Neural progenitor cell (in vitro differentiated cells): ENCODE data around the gene IP6K2. TPM values are rescaled to one million over a fixed set of nuclear protein-coding genes. Genes with fewer than 3 reads are reported as not detected.
A peak's percentile ranks its signal among the peaks of the same experiment; 100 is the strongest.
"Not testable (repeated sequence)": the region's sequence is repeated elsewhere in the genome, so short reads cannot be mapped to it uniquely, and the experiment has no call there.

Experiments used
- DNase-seq: peaks from one replicate; pipeline ENCODE4 v3.0.0-alpha.2; 2016; ENCODE audit warnings: low spot score
- H2AFZ ChIP-seq: fragments of 200-600 bp; sonication (generic); replicated peaks from 2 replicates; pipeline ENCODE4 v1.6.1; 2016; ENCODE audit warnings: antibody characterized with exemption
- H3F3A ChIP-seq: fragments of 200-600 bp; sonication (generic); 2 replicates; pipeline ENCODE4 v1.6.1; 2016; ENCODE audit warnings: antibody characterized with exemption, low read depth
- H3K27ac ChIP-seq: fragments of 200-600 bp; sonication (generic); 2 replicates; pipeline ENCODE4 v1.5.1; 2016; ENCODE audit warnings: mild to moderate bottlenecking
- H3K27me3 ChIP-seq: fragments of 200-600 bp; sonication (generic); 2 replicates; pipeline ENCODE4 v1.6.1; 2016; ENCODE audit warnings: mild to moderate bottlenecking, moderate library complexity
- H3K36me3 ChIP-seq: fragments of 200-600 bp; sonication (generic); 2 replicates; pipeline ENCODE4 v1.5.1; 2016
- H3K4me1 ChIP-seq: fragments of 200-600 bp; sonication (generic); 2 replicates; pipeline ENCODE4 v1.6.1; 2016; ENCODE audit warnings: mixed run types
- H3K4me2 ChIP-seq: fragments of 200-600 bp; sonication (generic); 2 replicates; pipeline ENCODE4 v1.6.1; 2016
- H3K4me3 ChIP-seq: fragments of 200-600 bp; sonication (generic); 2 replicates; pipeline ENCODE4 v1.5.1; 2016
- H3K79me2 ChIP-seq: fragments of 200-600 bp; sonication (generic); 2 replicates; pipeline ENCODE4 v1.6.1; 2016; ENCODE audit warnings: low read depth
- H3K9ac ChIP-seq: fragments of 200-600 bp; sonication (generic); 2 replicates; pipeline ENCODE4 v1.6.1; 2016
- H3K9me3 ChIP-seq: fragments of 200-600 bp; sonication (generic); 2 replicates; pipeline ENCODE4 v1.5.1; 2016; ENCODE audit warnings: low read depth
- H4K20me1 ChIP-seq: fragments of 200-600 bp; sonication (generic); 2 replicates; pipeline ENCODE4 v1.6.1; 2016; ENCODE audit warnings: low read depth
- H3K27ac Mint-ChIP-seq: 3 replicates; pipeline ENCODE4 v1.8.0; 2021; ENCODE audit warnings: mixed read lengths
- H3K27me3 Mint-ChIP-seq: 2 replicates; pipeline ENCODE4 v1.8.0; 2022; ENCODE audit warnings: low read depth, mild to moderate bottlenecking, inconsistent platforms, moderate library complexity, mixed read lengths; ENCODE audit not compliant: insufficient read depth
- H3K36me3 Mint-ChIP-seq: 3 replicates; pipeline ENCODE4 v1.8.0; 2021; ENCODE audit warnings: mixed read lengths
- H3K4me1 Mint-ChIP-seq: 3 replicates; pipeline ENCODE4 v1.8.0; 2021; ENCODE audit warnings: mixed read lengths
- H3K4me3 Mint-ChIP-seq: 3 replicates; pipeline ENCODE4 v1.8.0; 2021; ENCODE audit warnings: mild to moderate bottlenecking, moderate library complexity, mixed read lengths
- H3K9me3 Mint-ChIP-seq: 3 replicates; pipeline ENCODE4 v1.8.0; 2020; ENCODE audit warnings: mixed read lengths
- EZH2 ChIP-seq: fragments of 200-600 bp; sonication (generic); IDR thresholded peaks from 2 replicates; pipeline ENCODE4 v1.6.1; 2017; ENCODE audit warnings: antibody characterized with exemption, mild to moderate bottlenecking, moderate library complexity
- EZH2phosphoT487 ChIP-seq: fragments of 200-600 bp; sonication (generic); IDR thresholded peaks from 2 replicates; pipeline ENCODE4 v1.6.1; 2017; ENCODE audit warnings: antibody characterized with exemption
- total RNA-seq: library from RNA; depleted of rRNA; stranded (reverse); fragments of >200 nt; gene quantifications from 2 replicates; pipeline ENCODE4 v1.2.3, GENCODE V29; 2015; ENCODE audit warnings: low replicate concordance
- TF ChIP-seq, protein P1 (sequence below): fragments of 200-600 bp; sonication (generic); IDR thresholded peaks from 2 replicates; pipeline ENCODE4 v1.5.1; 2017; ENCODE audit warnings: antibody characterized with exemption, mild to moderate bottlenecking

IP6K2 gene, protein sequence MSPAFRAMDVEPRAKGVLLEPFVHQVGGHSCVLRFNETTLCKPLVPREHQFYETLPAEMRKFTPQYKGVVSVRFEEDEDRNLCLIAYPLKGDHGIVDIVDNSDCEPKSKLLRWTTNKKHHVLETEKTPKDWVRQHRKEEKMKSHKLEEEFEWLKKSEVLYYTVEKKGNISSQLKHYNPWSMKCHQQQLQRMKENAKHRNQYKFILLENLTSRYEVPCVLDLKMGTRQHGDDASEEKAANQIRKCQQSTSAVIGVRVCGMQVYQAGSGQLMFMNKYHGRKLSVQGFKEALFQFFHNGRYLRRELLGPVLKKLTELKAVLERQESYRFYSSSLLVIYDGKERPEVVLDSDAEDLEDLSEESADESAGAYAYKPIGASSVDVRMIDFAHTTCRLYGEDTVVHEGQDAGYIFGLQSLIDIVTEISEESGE
- total RNA-seq, result 130 and 186 TPM in 2 replicates

DNA sequence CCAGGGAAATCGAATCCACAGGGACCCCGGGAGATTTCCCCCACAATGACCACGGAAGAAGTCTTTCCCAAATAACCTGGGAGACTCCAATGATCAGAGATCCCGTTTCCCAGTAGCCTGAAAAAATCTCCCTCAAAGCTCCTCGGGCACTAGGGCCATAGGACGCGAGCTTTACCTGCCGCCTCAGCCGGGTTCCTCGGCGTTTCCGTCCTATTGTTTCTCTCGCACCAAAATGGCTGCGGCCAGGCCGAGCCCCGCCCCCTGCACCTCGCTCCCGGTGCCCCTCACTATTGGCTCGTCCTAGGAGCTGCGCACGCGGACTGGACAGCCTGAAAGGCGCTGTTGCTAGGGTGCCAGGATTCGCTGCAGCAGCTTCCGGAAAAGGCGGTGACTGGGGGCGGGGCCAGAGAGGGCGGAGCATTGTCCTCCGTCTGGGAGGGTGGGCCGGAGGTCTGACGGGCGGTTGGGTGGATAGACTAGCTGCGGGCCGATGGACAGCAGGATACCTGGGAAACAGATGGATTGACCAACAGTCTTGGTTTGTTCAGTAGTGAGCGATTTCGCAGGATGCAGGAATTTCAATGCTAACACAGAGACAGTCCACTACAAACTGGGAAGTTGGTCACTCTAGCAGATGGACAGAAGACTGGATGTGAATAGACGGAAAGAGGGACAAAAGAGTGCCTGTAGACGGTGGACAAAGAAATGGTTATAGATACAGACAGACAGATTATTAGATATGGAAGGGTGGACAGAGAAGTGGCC, at the start of gene IP6K2:
Gene IP6K2 (minus strand): TSS at position 240 of the 765 bp plus-strand sequence. CDS start 21,930 bp downstream, outside the sequence.
- peaks cover 48% of the 10 kb centered on the region for H3K79me2 ChIP-seq
- peaks cover 39% of the 10 kb centered on the region for H4K20me1 ChIP-seq
- Mint-ChIP-seq H3K4me3 (peak within 1 kb of the TSS; percentile 99), H3K9me3 (no peaks in the 10 kb centered on the region), H3K27ac (peak within 1 kb of the TSS; percentile 99), H3K27me3 (peaks cover 4% of the 10 kb centered on the region), H3K36me3 (peaks cover 8% of the 10 kb centered on the region), H3K4me1 (peaks cover 31% of the 10 kb centered on the region)
- peaks cover 3% of the 10 kb centered on the region for H3K36me3 ChIP-seq
- H3F3A ChIP-seq, result peaks cover 18% of the 10 kb centered on the region
- peak within 1 kb of the TSS; percentile 97 for H3K27ac ChIP-seq
- H3K9ac ChIP-seq, result peak within 1 kb of the TSS; percentile 99
- H3K4me2 ChIP-seq, result peak within 1 kb of the TSS; percentile 97
- peak; percentile 100 for DNase-seq
- H3K4me1 ChIP-seq, result peaks cover 22% of the 10 kb centered on the region
- TF ChIP-seq EZH2phosphoT487 (no peak), EZH2 (no peak)
- TF ChIP-seq, protein P1, sequence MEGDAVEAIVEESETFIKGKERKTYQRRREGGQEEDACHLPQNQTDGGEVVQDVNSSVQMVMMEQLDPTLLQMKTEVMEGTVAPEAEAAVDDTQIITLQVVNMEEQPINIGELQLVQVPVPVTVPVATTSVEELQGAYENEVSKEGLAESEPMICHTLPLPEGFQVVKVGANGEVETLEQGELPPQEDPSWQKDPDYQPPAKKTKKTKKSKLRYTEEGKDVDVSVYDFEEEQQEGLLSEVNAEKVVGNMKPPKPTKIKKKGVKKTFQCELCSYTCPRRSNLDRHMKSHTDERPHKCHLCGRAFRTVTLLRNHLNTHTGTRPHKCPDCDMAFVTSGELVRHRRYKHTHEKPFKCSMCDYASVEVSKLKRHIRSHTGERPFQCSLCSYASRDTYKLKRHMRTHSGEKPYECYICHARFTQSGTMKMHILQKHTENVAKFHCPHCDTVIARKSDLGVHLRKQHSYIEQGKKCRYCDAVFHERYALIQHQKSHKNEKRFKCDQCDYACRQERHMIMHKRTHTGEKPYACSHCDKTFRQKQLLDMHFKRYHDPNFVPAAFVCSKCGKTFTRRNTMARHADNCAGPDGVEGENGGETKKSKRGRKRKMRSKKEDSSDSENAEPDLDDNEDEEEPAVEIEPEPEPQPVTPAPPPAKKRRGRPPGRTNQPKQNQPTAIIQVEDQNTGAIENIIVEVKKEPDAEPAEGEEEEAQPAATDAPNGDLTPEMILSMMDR, result no peak
- peak within 1 kb of the TSS; percentile 83 for H3K4me3 ChIP-seq
- peak within 1 kb of the TSS; percentile 30 for H2AFZ ChIP-seq
- H3K9me3 ChIP-seq, result no peaks in the 10 kb centered on the region
- peaks cover 5% of the 10 kb centered on the region for H3K27me3 ChIP-seq

DNA sequence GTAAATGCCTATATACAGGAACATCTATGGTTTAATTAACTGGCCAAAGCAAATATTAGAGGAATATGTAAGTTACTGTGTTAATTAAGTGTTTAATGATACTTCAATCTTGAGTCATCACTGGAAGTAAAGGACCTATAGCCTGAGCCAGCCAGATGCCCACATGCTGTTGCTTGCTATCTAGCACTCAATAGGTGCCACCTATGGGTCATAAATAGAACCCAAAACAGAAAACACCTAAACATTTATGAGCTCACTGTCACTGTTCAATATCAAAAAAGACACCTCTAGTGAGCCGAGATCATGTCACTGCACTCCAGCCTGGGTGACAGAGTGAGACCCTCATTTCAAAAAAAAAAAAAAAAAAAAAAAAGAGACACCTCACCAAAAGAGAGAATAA, 48.4 kb upstream of the IP6K2 start:
- Histone ChIP-seq H3K4me2 (no peak overlapping the region), H3K4me3 (no peak overlapping the region), H3K36me3 (no peaks in the 10 kb centered on the region), H3K27ac (no peak overlapping the region), H3K27me3 (no peaks in the 10 kb centered on the region), H3K4me1 (no peaks in the 10 kb centered on the region), H2AFZ (no peak overlapping the region), H3K9ac (no peak overlapping the region), H4K20me1 (no peaks in the 10 kb centered on the region), H3K9me3 (no peaks in the 10 kb centered on the region), H3K79me2 (no peaks in the 10 kb centered on the region), H3F3A (no peaks in the 10 kb centered on the region)
- Mint-ChIP-seq H3K4me1 (peaks cover 7% of the 10 kb centered on the region), H3K9me3 (no peaks in the 10 kb centered on the region), H3K36me3 (peaks cover 5% of the 10 kb centered on the region), H3K27me3 (peaks cover 2% of the 10 kb centered on the region), H3K4me3 (no peak overlapping the region), H3K27ac (no peak overlapping the region)
- no peak for DNase-seq
- TF ChIP-seq EZH2phosphoT487 (no peak), EZH2 (no peak)
- TF ChIP-seq, protein P1, result peak; percentile 19

DNA sequence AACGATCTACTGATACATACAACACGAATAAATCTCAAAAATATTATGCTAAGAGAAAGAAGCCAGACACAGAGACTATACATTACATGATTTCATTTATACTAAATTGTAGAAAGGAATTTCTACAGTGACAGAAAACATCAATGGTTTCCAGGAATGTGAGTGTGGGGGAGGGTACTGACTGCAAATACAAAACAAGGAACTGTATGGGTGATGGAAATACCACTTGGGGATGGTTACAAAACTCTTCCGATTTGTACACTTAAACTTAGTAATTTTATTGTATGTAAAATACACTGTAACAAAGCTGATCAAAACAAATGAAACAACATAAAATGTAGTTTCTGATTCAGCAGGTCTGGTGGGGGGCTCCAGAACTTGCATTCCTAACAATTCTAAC, 45.8 kb upstream of the IP6K2 start:
- no peak overlapping the region for H3K4me2 ChIP-seq
- H3K4me1 ChIP-seq, result no peaks in the 10 kb centered on the region
- no peaks in the 10 kb centered on the region for H3K27me3 ChIP-seq
- H3K79me2 ChIP-seq, result no peaks in the 10 kb centered on the region
- H2AFZ ChIP-seq, result no peak overlapping the region
- DNase-seq, result no peak
- H3K27ac ChIP-seq, result no peak overlapping the region
- H3K27me3 Mint-ChIP-seq, result peaks cover 2% of the 10 kb centered on the region
- H3F3A ChIP-seq, result no peaks in the 10 kb centered on the region
- H3K27ac Mint-ChIP-seq, result no peak overlapping the region
- H3K36me3 ChIP-seq, result no peaks in the 10 kb centered on the region
- peaks cover 7% of the 10 kb centered on the region for H3K36me3 Mint-ChIP-seq
- no peak overlapping the region for H3K9ac ChIP-seq
- H3K4me3 Mint-ChIP-seq, result no peak overlapping the region
- H3K4me1 Mint-ChIP-seq, result no peaks in the 10 kb centered on the region
- no peaks in the 10 kb centered on the region for H3K9me3 ChIP-seq
- no peak overlapping the region for H3K4me3 ChIP-seq
- no peak for TF ChIP-seq EZH2
- TF ChIP-seq, protein P1, result no peak
- no peak for TF ChIP-seq EZH2phosphoT487
- no peaks in the 10 kb centered on the region for H3K9me3 Mint-ChIP-seq
- H4K20me1 ChIP-seq, result no peaks in the 10 kb centered on the region

DNA sequence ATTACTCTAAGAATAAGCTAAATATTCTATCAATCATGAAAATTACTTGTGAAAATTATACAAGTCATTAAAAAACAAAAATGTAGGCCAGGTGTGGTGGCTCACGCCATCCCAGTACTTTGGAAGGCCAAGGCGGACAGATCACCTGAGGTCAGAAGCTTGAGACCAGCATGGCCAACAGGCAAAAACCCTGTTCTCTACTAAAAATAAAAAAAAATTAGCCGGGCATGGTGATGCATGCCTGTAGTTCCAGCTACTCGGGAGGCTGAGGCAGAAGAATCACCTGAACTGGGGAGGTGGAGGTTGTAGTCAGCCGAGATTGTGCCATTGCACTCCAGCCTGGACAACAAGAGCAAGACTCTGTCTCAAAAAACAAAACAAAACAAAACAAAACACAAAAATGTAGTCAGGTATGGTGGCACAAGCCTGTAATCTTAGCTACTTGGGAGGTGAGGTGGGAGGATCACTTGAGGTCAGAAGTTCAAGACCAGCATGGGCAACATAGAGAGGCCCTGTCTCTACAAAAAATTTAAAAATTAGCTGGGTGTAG, 43.0 kb upstream of the IP6K2 start:
- H3K36me3 ChIP-seq, H3K36me3 Mint-ChIP-seq, H3K9ac ChIP-seq, H3K79me2 ChIP-seq, H3K4me3 Mint-ChIP-seq, H3K27ac ChIP-seq, H3K4me1 ChIP-seq, H3K9me3 ChIP-seq, H2AFZ ChIP-seq, H3K27me3 Mint-ChIP-seq, H3F3A ChIP-seq, H3K27me3 ChIP-seq, H3K9me3 Mint-ChIP-seq, H3K4me2 ChIP-seq, H3K27ac Mint-ChIP-seq, H3K4me3 ChIP-seq, H4K20me1 ChIP-seq, DNase-seq: not testable (repeated sequence)
- H3K4me1 Mint-ChIP-seq, result peaks cover 11% of the 10 kb centered on the region

DNA sequence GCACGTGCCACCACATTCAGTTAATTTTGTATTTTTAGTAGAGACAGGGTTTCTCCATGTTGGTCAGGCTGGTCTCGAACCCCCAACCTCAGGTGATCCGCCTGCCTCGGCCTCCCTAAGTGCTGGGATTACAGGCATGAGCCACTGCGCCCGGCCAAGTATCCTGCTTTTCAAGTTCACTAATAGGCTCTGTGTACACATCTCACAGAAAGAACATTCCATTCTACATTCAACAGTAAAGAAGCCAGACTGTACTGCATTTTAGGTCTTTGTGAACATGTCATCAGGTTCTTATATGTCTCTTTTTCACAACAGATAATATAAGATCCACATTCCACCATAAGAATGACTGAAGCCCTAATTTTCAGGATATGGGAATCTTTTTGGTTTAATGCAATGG, 42.5 kb upstream of the IP6K2 start:
- H3K36me3 Mint-ChIP-seq, H3K4me3 Mint-ChIP-seq, H2AFZ ChIP-seq, H3K27me3 ChIP-seq, H3F3A ChIP-seq, H3K4me3 ChIP-seq, H3K9me3 Mint-ChIP-seq, H3K27ac Mint-ChIP-seq, H3K4me2 ChIP-seq, H3K79me2 ChIP-seq, DNase-seq, H3K9ac ChIP-seq, H3K9me3 ChIP-seq, H3K27ac ChIP-seq, H3K36me3 ChIP-seq, H3K27me3 Mint-ChIP-seq, H4K20me1 ChIP-seq, H3K4me1 ChIP-seq: not testable (repeated sequence)
- peaks cover 11% of the 10 kb centered on the region for H3K4me1 Mint-ChIP-seq
